Uterus (tissue), 2 donors: Measurements from ENCODE around the gene GRK5.

ENCODE experiments used
- POLR2A ChIP-seq, 2 donors: fragments of 450-650 bp; IDR thresholded peaks; one replicate each; pipeline ENCODE4 v1.6.1; 2016; ENCODE audit warnings: antibody characterized with exemption in 2 of 2, mild to moderate bottlenecking in 1 of 2, moderate library complexity in 1 of 2
- TF ChIP-seq, protein P1 (sequence below), 4 experiments: fragments of 200-600 bp in 2 of 4; fragments of 450-650 bp in 2 of 4; sonication (generic) in 2 of 4; IDR thresholded peaks; one replicate each; pipeline ENCODE4 v1.5.1; 2016 to 2019; ENCODE audit warnings: antibody characterized with exemption in 4 of 4, mild to moderate bottlenecking in 2 of 4, moderate library complexity in 1 of 4

GRCh38 chr10:119337796-119338432 is 130.5 kb downstream of the GRK5 start:
- TF ChIP-seq, protein P1, sequence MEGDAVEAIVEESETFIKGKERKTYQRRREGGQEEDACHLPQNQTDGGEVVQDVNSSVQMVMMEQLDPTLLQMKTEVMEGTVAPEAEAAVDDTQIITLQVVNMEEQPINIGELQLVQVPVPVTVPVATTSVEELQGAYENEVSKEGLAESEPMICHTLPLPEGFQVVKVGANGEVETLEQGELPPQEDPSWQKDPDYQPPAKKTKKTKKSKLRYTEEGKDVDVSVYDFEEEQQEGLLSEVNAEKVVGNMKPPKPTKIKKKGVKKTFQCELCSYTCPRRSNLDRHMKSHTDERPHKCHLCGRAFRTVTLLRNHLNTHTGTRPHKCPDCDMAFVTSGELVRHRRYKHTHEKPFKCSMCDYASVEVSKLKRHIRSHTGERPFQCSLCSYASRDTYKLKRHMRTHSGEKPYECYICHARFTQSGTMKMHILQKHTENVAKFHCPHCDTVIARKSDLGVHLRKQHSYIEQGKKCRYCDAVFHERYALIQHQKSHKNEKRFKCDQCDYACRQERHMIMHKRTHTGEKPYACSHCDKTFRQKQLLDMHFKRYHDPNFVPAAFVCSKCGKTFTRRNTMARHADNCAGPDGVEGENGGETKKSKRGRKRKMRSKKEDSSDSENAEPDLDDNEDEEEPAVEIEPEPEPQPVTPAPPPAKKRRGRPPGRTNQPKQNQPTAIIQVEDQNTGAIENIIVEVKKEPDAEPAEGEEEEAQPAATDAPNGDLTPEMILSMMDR (IDR thresholded peaks at IDR 0.05) = no peak
- TF ChIP-seq POLR2A (IDR thresholded peaks at IDR 0.05) = no peak
